ENCODE results near the gene GPRIN1. TPM values are rescaled to one million over a fixed set of nuclear protein-coding genes. Genes with fewer than 3 reads are reported as not detected.
A peak's percentile ranks its signal among the peaks of the same experiment; 100 is the strongest.

Gene GPRIN1
- total RNA-seq, 1 donor from 2014 or later, result 1.4 TPM

DNA sequence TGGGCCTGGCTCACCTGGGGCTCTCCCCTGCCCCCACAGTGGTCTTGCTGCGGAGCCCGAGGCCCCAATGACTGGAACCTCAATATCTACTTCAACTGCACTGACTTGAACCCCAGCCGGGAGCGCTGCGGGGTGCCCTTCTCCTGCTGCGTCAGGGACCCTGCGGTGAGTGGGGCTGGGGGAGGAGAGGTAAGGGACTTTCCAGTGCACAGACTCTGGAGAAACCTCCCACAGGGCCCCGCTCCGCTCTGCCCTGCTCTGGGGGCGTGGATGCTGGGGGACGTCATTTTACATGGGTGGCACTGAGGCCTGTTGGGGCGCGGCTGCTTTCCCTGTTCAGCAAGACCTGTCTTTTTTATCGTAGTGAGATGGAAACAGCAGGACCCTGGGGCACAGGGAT lies 44.9 kb upstream of the GPRIN1 start:
- Histone ChIP-seq H3K27ac (no peak overlapping the region), H3K36me3 (peaks cover 28% of the 10 kb centered on the region), H3K9me3 (no peaks in the 10 kb centered on the region), H3K27me3 (no peaks in the 10 kb centered on the region), H3K4me3 (no peak overlapping the region), H3K4me1 (peaks cover 14% of the 10 kb centered on the region)
- ATAC-seq (no peak), DNase-seq (peak; percentile 52)
- intact Hi-C loops (cut with DNase I), result no loop called here
- TF ChIP-seq, protein P1, sequence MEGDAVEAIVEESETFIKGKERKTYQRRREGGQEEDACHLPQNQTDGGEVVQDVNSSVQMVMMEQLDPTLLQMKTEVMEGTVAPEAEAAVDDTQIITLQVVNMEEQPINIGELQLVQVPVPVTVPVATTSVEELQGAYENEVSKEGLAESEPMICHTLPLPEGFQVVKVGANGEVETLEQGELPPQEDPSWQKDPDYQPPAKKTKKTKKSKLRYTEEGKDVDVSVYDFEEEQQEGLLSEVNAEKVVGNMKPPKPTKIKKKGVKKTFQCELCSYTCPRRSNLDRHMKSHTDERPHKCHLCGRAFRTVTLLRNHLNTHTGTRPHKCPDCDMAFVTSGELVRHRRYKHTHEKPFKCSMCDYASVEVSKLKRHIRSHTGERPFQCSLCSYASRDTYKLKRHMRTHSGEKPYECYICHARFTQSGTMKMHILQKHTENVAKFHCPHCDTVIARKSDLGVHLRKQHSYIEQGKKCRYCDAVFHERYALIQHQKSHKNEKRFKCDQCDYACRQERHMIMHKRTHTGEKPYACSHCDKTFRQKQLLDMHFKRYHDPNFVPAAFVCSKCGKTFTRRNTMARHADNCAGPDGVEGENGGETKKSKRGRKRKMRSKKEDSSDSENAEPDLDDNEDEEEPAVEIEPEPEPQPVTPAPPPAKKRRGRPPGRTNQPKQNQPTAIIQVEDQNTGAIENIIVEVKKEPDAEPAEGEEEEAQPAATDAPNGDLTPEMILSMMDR (IDR thresholded peaks at IDR 0.05), result no peak

DNA sequence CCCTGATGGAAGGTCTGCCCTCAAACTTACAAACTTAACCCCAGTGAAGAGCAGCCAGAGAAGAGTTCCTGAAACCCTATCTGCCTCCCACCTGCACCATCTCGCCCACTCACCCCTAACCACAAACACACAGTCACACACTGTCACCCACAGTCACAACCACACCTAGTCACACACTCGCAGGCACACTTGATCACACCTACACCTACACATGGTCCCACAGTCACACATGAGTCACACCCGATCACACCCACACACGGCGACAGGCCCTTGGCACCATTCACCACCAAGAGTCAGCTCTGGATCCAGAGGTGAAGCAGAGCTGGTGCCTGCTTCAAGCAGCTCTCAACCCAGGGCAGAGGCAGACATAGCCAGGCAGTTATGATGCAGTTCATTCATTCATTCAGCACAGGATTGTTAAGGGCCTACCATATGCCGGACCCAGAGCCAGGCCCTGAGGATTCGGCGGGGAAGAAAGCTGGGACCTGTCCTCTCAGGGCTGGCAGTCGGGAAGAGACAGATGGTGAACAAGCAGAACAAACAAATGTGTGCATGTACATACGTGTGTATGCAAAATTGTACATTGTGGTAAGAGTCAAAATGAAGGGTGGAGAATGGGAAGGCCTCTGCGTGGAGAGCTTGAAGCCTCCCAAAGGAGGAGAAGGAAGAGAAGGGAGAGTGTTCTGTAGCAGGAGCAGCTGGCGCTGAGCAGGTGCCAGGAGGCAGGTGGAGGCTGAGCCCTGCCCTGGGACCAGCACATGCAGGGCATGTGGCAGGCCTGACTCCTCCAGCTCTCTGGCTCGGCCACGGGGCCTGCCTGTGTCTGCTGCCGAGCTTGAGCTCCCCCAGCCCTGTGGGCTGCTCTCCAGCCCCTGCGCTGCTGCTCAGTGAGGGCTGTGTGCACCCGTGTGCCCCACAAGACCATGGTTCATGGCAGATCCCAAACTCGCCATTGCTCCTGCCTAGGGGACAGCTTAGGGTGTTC lies 43.7 kb upstream of the GPRIN1 start:
- no peak overlapping the region for H3K27ac ChIP-seq

DNA sequence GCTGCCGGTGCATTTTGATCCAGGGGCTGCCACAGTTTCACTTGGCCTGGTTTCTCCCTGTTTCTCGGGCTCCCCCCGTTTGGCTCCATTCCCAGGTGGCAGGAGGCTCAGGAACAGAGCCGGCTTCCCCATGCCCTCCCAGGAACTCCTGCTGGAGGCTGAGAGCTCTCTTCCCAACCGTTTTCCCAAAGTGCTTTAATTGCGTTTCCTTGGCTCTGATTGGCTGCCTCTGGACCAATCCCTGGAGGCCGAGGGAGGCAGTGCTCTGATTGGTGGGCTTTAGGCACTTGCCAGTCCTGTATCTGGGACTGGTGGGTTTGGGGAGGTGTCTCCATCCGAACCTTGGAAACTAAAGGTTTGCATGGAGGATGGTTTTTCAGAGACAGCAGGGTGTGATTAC lies 42.2 kb upstream of the GPRIN1 start:
- Histone ChIP-seq H3K27me3 (no peaks in the 10 kb centered on the region), H3K36me3 (peaks cover 28% of the 10 kb centered on the region), H3K9me3 (no peaks in the 10 kb centered on the region), H3K4me3 (no peak overlapping the region), H3K4me1 (peaks cover 11% of the 10 kb centered on the region), H3K27ac (no peak overlapping the region)
- no peak for ATAC-seq
- intact Hi-C loops (cut with DNase I), result no loop called here
- no peak for DNase-seq
- TF ChIP-seq, protein P1 (IDR thresholded peaks at IDR 0.05), result no peak

More for the DNA sequence above, 43.7 kb upstream of the GPRIN1 start:
- TF ChIP-seq, protein P1 (IDR thresholded peaks at IDR 0.05), result no peak
- peaks cover 8% of the 10 kb centered on the region for H3K4me1 ChIP-seq
- peaks cover 28% of the 10 kb centered on the region for H3K36me3 ChIP-seq
- intact Hi-C loops (cut with DNase I), result no loop called here
- peak; percentile 14 for ATAC-seq
- H3K27me3 ChIP-seq, result no peaks in the 10 kb centered on the region
- peak; percentile 51 for DNase-seq
- no peaks in the 10 kb centered on the region for H3K9me3 ChIP-seq
- no peak overlapping the region for H3K4me3 ChIP-seq

DNA sequence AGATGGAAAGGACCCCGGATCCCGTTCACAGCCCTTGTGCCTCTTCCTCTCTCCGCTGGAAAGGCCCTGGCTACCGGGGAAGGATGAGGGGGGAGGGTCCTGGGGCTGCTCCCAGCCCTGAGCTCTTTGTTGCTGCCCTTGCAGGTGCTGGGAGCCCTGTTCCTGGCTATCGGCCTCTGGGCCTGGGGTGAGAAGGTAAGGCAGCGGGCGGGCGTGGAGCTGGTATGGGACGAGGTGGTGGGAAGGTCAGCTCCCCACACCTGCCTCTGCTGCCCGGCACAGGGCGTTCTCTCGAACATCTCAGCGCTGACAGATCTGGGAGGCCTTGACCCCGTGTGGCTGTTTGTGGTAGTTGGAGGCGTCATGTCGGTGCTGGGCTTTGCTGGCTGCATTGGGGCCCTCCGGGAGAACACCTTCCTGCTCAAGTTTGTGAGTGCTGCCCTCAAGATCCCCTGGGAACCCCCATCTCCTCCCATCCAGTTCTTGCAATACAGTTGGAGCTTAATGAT lies 41.6 kb upstream of the GPRIN1 start:
- Histone ChIP-seq H3K4me3 (no peak overlapping the region), H3K36me3 (peaks cover 28% of the 10 kb centered on the region), H3K9me3 (no peaks in the 10 kb centered on the region), H3K27ac (no peak overlapping the region), H3K27me3 (no peaks in the 10 kb centered on the region), H3K4me1 (peaks cover 15% of the 10 kb centered on the region)
- DNase-seq (no peak), ATAC-seq (no peak)
- TF ChIP-seq, protein P1 (IDR thresholded peaks at IDR 0.05), result no peak
- intact Hi-C loops (cut with DNase I), result no loop called here

DNA sequence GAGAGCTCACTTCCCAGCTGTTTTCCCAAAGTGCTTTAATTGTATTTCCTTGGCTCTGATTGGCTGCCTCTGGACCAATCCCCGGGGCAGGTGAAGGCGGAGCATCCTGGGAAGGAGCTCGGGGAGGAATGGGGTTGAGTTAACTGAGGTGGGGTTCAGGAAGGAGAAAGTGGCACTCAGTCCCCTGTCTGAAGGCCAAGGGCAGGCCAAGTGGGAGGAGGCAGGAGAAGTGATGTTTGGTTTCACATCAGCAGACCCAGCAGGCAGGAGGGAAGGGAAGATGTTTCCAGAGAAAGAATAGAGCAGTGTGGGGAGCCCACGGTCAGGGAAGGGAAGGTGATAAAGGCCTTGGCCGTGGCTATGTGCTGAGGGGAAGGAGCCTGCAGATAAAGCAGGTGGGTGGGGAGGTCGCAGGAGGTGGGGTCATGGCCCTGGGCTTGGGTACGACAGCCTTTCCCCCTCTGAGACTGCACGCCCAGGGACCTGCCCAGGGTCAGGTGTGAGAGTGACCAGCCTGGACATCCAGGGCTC lies 40.5 kb upstream of the GPRIN1 start:
- Histone ChIP-seq H3K36me3 (peaks cover 28% of the 10 kb centered on the region), H3K9me3 (no peaks in the 10 kb centered on the region), H3K27me3 (no peaks in the 10 kb centered on the region), H3K4me3 (no peak overlapping the region), H3K27ac (no peak overlapping the region), H3K4me1 (peaks cover 15% of the 10 kb centered on the region)
- ATAC-seq, result no peak
- peak; percentile 48 for DNase-seq
- TF ChIP-seq, protein P1 (IDR thresholded peaks at IDR 0.05), result no peak
- intact Hi-C loops (cut with DNase I), result no loop called here
